Measurements from ENCODE around the gene NFS1.

Gene NFS1

DNA sequence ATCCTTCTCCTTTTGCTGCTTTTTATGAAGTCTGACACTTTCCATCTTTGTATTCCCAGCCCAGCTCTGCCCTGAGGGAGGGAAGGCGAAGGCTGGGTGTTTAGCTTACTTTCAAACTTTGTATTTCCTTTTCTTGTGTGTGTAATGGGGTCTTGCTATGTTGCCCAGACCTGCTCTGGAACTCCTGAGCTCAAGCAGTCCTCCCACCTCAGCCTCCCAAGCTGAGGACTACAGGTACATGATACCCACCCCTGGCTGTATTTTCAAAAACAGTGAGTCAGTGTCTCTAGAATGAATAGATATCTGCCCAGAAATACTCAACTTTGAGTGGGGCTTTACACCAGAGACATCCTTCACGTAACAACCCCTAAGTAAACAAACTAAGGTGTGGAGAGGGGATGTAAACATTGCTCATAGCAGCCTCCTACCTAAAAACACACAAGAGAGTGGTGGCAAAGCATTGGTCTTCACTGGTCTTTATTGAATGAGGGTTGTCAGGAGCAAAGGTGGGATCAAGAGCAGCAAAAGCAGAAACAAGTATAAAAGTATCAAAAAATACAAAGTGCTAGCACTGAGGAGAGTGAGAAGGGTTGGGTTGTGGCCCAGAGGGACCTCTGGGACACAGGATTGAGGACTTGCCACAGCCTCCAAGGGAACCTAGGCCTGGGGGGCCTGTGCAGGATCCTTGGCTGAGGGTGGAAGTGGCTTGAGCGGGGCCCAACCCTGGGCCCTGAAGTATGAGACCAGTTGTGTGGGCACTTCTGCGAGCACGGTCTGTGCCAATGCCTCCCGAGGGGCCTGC, 73.4 kb downstream of the NFS1 start:
- no peak overlapping the region for H2AFZ ChIP-seq (ENCODE audit: low read length)
- H3K9me2 ChIP-seq (replicated peaks; ENCODE audit: insufficient read depth, low read length), result no peaks in the 10 kb centered on the region
- no peaks in the 10 kb centered on the region for H3K27me3 ChIP-seq (replicated peaks; ENCODE audit: insufficient read depth, low read length)
- no peaks in the 10 kb centered on the region for H3K4me1 ChIP-seq (ENCODE audit: low read length)
- no peaks in the 10 kb centered on the region for H4K20me1 ChIP-seq (ENCODE audit: insufficient read depth, low read length)
- H3K4me2 ChIP-seq (ENCODE audit: low read depth, low read length), result no peak overlapping the region
- H3K9ac ChIP-seq (ENCODE audit: low read length), result no peak overlapping the region
- H3K4me3 ChIP-seq (ENCODE audit: low read length), result no peak overlapping the region
- no peak for TF ChIP-seq EZH2phosphoT487 (IDR thresholded peaks at IDR 0.05; ENCODE audit: low read length)
- TF ChIP-seq EZH2 (optimal IDR thresholded peaks at IDR 0.05; ENCODE audit: low read depth, low read length), result no peak
- TF ChIP-seq, protein P1, sequence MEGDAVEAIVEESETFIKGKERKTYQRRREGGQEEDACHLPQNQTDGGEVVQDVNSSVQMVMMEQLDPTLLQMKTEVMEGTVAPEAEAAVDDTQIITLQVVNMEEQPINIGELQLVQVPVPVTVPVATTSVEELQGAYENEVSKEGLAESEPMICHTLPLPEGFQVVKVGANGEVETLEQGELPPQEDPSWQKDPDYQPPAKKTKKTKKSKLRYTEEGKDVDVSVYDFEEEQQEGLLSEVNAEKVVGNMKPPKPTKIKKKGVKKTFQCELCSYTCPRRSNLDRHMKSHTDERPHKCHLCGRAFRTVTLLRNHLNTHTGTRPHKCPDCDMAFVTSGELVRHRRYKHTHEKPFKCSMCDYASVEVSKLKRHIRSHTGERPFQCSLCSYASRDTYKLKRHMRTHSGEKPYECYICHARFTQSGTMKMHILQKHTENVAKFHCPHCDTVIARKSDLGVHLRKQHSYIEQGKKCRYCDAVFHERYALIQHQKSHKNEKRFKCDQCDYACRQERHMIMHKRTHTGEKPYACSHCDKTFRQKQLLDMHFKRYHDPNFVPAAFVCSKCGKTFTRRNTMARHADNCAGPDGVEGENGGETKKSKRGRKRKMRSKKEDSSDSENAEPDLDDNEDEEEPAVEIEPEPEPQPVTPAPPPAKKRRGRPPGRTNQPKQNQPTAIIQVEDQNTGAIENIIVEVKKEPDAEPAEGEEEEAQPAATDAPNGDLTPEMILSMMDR (IDR thresholded peaks at IDR 0.05; ENCODE audit: low read length), result no peak
- H3K36me3 ChIP-seq (replicated peaks; ENCODE audit: insufficient read depth, low read length), result no peaks in the 10 kb centered on the region
- DNase-seq, result no peak
- no peak overlapping the region for H3K27ac ChIP-seq (ENCODE audit: low read length)
- H3K9me3 ChIP-seq (replicated peaks; ENCODE audit: insufficient read depth, low read length), result no peaks in the 10 kb centered on the region
- no peaks in the 10 kb centered on the region for H3K79me2 ChIP-seq (ENCODE audit: low read length)
- no peaks in the 10 kb centered on the region for H3F3A ChIP-seq (ENCODE audit: insufficient read depth, low read length)

GRCh38 chr20:35621560-35621946, 77.6 kb downstream of the NFS1 start:
- peaks cover 6% of the 10 kb centered on the region; the same call in 1 of the 2 replicates for H3K27me3 ChIP-seq (replicated peaks; ENCODE audit: insufficient read depth, low read length)
- no peaks in the 10 kb centered on the region for H3K9me3 ChIP-seq (replicated peaks; ENCODE audit: insufficient read depth, low read length)
- no peak for DNase-seq
- H4K20me1 ChIP-seq (ENCODE audit: insufficient read depth, low read length), result no peaks in the 10 kb centered on the region
- no peak overlapping the region for H3K27ac ChIP-seq (ENCODE audit: low read length)
- no peak overlapping the region for H3K9ac ChIP-seq (ENCODE audit: low read length)
- H3K4me2 ChIP-seq (ENCODE audit: low read depth, low read length), result no peak overlapping the region
- peaks cover 22% of the 10 kb centered on the region; the same call in 1 of the 2 replicates for H3F3A ChIP-seq (ENCODE audit: insufficient read depth, low read length)
- H3K4me3 ChIP-seq (ENCODE audit: low read length), result no peak overlapping the region
- H2AFZ ChIP-seq (ENCODE audit: low read length), result no peak overlapping the region
- H3K79me2 ChIP-seq (ENCODE audit: low read length), result no peaks in the 10 kb centered on the region
- peaks cover 13% of the 10 kb centered on the region; the same call in 1 of the 2 replicates for H3K4me1 ChIP-seq (ENCODE audit: low read length)
- H3K9me2 ChIP-seq (replicated peaks; ENCODE audit: insufficient read depth, low read length), result no peaks in the 10 kb centered on the region
- no peak for TF ChIP-seq EZH2 (optimal IDR thresholded peaks at IDR 0.05; ENCODE audit: low read depth, low read length)
- no peak for TF ChIP-seq EZH2phosphoT487 (IDR thresholded peaks at IDR 0.05; ENCODE audit: low read length)
- no peaks in the 10 kb centered on the region for H3K36me3 ChIP-seq (replicated peaks; ENCODE audit: insufficient read depth, low read length)

DNA sequence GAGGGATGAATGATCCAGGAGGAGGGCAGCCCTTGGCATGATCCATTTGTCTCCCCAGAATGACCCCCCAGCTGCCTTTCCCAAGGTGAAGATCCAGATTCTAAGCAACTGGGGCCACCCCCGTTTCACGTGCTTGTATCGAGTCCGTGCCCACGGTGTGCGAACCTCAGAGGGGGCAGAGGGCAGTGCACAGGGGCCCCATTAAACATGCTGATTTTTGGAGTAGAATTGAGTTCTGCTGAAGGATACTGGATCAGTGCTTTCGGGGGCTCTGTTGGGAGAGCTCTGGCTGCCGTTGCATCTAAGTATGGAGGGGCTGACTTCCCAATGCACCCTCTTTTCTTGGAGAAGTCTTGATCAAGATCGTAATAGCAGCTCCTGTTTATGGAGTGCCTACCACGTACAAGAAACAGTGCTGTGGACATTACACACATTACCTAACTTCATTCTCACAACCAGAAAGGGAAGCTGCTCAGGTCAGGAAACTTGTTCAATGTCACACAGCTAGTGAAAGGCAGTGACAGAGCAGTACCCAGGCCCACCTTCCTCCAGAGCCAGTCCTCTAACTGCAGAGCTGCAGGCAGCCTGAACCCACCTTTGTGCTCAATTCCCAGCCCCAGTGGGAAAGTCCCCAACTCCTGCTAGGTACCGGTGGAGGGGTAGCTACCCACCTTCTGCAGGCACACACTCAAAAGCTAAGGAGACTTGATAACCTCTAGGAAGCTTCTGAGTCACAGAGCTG, 78.2 kb downstream of the NFS1 start:
- Histone ChIP-seq H3K36me3 (replicated peaks; ENCODE audit: insufficient read depth, low read length) (no peaks in the 10 kb centered on the region), H3K4me3 (ENCODE audit: low read length) (no peak overlapping the region), H3K27me3 (replicated peaks; ENCODE audit: insufficient read depth, low read length) (peaks cover 6% of the 10 kb centered on the region; the same call in 1 of the 2 replicates), H3K27ac (ENCODE audit: low read length) (no peak overlapping the region), H3K79me2 (ENCODE audit: low read length) (no peaks in the 10 kb centered on the region), H3K9me3 (replicated peaks; ENCODE audit: insufficient read depth, low read length) (no peaks in the 10 kb centered on the region), H3F3A (ENCODE audit: insufficient read depth, low read length) (peaks cover 23% of the 10 kb centered on the region; the same call in 1 of the 2 replicates), H2AFZ (ENCODE audit: low read length) (no peak overlapping the region), H3K4me2 (ENCODE audit: low read depth, low read length) (no peak overlapping the region), H3K9ac (ENCODE audit: low read length) (no peak overlapping the region), H3K9me2 (replicated peaks; ENCODE audit: insufficient read depth, low read length) (no peaks in the 10 kb centered on the region), H4K20me1 (ENCODE audit: insufficient read depth, low read length) (no peaks in the 10 kb centered on the region), H3K4me1 (ENCODE audit: low read length) (peaks cover 13% of the 10 kb centered on the region; the same call in 1 of the 2 replicates)
- TF ChIP-seq EZH2phosphoT487 (IDR thresholded peaks at IDR 0.05; ENCODE audit: low read length) (no peak), EZH2 (optimal IDR thresholded peaks at IDR 0.05; ENCODE audit: low read depth, low read length) (no peak)
- TF ChIP-seq, protein P1 (IDR thresholded peaks at IDR 0.05; ENCODE audit: low read length), result no peak
- DNase-seq, result no peak
